Neural crest cell (in vitro differentiated cells): ENCODE results near the gene DUSP9. TPM values are rescaled to one million over a fixed set of nuclear protein-coding genes. Genes with fewer than 3 reads are reported as not detected.

ENCODE experiments used
- DNase-seq: peaks from one replicate; pipeline ENCODE4 v3.0.0; 2021; ENCODE audit warnings: low read depth, mixed read lengths, low spot score
- H3K27ac Mint-ChIP-seq: one replicate; pipeline ENCODE4 v1.8.0; 2021; ENCODE audit warnings: mild to moderate bottlenecking, mixed read lengths; ENCODE audit not compliant: unreplicated experiment
- H3K27me3 Mint-ChIP-seq: 2 replicates; pipeline ENCODE4 v1.8.0; 2021; ENCODE audit warnings: low read depth, mild to moderate bottlenecking, mixed read lengths
- H3K36me3 Mint-ChIP-seq: 2 replicates; pipeline ENCODE4 v1.8.0; 2021; ENCODE audit warnings: low read depth, mild to moderate bottlenecking, mixed read lengths
- H3K4me1 Mint-ChIP-seq: 2 replicates; pipeline ENCODE4 v1.8.0; 2021; ENCODE audit warnings: mixed read lengths
- H3K4me3 Mint-ChIP-seq: one replicate; pipeline ENCODE4 v1.8.0; 2021; ENCODE audit warnings: mild to moderate bottlenecking, mixed read lengths
- H3K9me3 Mint-ChIP-seq: 2 replicates; pipeline ENCODE4 v1.8.0; 2021; ENCODE audit warnings: mixed read lengths
- CTCF ChIP-seq: fragments of 200-600 bp; sonication (generic); conservative IDR thresholded peaks from 2 replicates; pipeline ENCODE4 v1.5.0; 2021; ENCODE audit warnings: antibody characterized with exemption, mild to moderate bottlenecking
- total RNA-seq: library from RNA; stranded (reverse); gene quantifications from 2 replicates; pipeline ENCODE4 v1.2.1, GENCODE V29; 2021

The DUSP9 gene
- total RNA-seq, 1 donor from 2014 or later = 1.7 TPM

DNA sequence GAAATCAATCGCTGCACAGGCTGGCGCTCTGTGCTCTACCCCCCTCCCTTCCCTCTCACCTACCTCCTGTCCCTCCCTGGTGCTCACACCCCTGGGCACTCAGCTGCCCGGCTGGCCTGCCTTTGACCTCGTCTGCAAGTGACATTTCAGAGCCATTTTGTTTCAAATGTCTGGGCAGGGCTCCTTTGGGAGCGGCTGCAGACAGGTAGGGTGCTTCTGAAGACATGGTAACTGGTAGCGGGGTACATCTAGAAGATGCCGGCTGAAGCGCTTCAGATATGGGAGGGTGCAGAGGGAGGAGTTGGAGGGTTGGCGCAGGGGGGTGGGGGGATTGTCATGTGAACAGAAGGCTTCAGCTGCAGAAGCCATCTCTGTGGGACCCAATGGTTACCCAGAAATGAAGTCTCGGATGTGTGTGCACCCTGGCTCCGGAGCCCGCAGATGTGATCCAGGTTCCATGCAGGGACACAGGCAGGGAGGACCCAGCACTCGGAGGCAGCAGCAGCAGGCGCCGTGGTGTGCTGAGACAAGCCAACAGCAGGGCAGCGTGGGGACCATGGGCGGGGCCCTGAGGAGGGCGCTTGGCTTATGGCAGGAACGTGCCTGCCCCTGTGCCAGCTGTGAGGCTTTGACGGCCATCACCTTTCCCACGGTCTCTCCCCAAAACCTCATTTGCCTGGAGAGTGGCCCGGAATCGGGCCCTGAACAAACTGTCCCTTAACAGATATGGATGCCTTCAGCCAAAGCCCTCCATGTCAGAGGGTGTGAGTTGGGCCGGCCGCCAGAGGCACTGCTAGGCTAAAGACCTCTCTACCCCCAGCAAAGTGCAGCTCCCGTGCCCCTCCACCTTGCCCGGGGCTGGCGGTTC lies 7.6 kb upstream of the DUSP9 start:
- DNase-seq = no peak
- peaks cover 27% of the 10 kb centered on the region for H3K27me3 Mint-ChIP-seq
- H3K36me3 Mint-ChIP-seq = no peaks in the 10 kb centered on the region
- H3K27ac Mint-ChIP-seq = no peak overlapping the region
- H3K4me1 Mint-ChIP-seq = peaks cover 5% of the 10 kb centered on the region
- no peak for TF ChIP-seq CTCF
- H3K4me3 Mint-ChIP-seq = no peak overlapping the region
- H3K9me3 Mint-ChIP-seq = no peaks in the 10 kb centered on the region

DNA sequence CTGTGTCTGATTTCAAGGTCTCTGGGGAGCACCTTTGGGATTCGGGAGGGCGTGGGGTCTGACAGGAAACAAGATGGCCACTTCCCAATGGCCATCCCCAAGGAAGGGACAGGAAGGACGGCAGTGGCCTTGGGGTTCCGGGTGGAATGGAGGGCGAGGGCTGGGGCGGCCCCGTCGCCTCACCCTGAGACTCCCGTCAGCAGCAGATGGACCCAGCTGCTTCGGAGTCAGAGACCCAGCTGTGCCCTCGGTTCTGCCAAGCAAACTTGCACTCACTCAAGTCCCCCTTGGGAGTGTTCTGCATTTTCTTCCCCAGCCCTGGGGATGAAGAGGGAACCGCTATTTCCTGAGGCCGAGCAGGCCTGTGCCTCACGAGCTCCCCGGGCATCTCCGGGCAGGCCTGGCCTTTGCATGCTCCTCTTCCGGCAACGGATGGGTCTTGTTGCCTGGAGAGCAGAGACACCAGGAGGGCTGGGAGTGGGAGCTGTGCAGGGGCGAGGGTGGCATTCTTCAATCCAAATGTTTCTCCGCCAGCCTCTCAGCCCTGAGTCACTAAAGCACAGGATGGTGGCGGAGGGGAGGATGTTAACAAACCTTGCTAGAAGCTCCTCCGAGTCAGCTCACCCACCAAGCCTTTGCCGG lies 6.8 kb upstream of the DUSP9 start:
- H3K36me3 Mint-ChIP-seq = no peaks in the 10 kb centered on the region
- H3K27ac Mint-ChIP-seq = no peak overlapping the region
- TF ChIP-seq CTCF = no peak
- DNase-seq = no peak
- no peaks in the 10 kb centered on the region for H3K9me3 Mint-ChIP-seq
- H3K4me1 Mint-ChIP-seq = peaks cover 5% of the 10 kb centered on the region
- H3K4me3 Mint-ChIP-seq = no peak overlapping the region
- H3K27me3 Mint-ChIP-seq = peaks cover 35% of the 10 kb centered on the region

- TF ChIP-seq CTCF = no peak
- H3K4me3 Mint-ChIP-seq = peak overlapping the region; percentile 34
Measured at GRCh38 chrX:153640736-153641575, 6.0 kb upstream of the DUSP9 start.

DNA sequence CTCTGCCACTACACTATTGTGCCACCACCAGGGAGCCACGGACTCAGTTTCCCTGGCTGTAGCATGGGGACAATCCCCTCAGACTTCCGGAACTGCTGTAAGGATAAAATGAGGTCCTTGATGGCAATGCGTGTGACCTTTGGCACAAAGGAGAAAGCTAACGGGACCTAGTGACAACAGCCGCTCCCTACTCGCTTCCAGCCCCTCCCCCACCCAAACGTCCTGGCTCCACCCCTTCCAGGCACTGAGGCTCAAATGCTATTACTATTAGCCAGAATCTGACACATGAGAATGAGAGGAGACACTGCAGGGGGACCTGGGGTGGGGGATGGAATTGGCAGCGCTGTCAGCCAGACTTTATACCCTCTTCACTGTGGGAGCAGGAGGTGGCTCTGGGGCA lies 5.4 kb upstream of the DUSP9 start:
- peaks cover 48% of the 10 kb centered on the region for H3K27me3 Mint-ChIP-seq
- peak overlapping the region; percentile 48 for H3K4me3 Mint-ChIP-seq
- no peak for TF ChIP-seq CTCF
- no peaks in the 10 kb centered on the region for H3K9me3 Mint-ChIP-seq
- peaks cover 5% of the 10 kb centered on the region for H3K4me1 Mint-ChIP-seq
- H3K36me3 Mint-ChIP-seq = no peaks in the 10 kb centered on the region
- DNase-seq = no peak
- H3K27ac Mint-ChIP-seq = no peak overlapping the region

More at GRCh38 chrX:153640736-153641575, 6.0 kb upstream of the DUSP9 start:
- Mint-ChIP-seq H3K27ac (no peak overlapping the region), H3K36me3 (no peaks in the 10 kb centered on the region), H3K4me1 (peaks cover 5% of the 10 kb centered on the region), H3K9me3 (no peaks in the 10 kb centered on the region), H3K27me3 (peaks cover 43% of the 10 kb centered on the region)
- no peak for DNase-seq

- no peak for TF ChIP-seq CTCF
- no peak for DNase-seq
- Mint-ChIP-seq H3K27me3 (peaks cover 48% of the 10 kb centered on the region), H3K9me3 (no peaks in the 10 kb centered on the region), H3K27ac (no peak overlapping the region), H3K4me3 (no peak overlapping the region), H3K4me1 (peaks cover 5% of the 10 kb centered on the region), H3K36me3 (no peaks in the 10 kb centered on the region)
Measured at GRCh38 chrX:153642051-153642654, 4.8 kb upstream of the DUSP9 start.
